Nephron (organoid): ENCODE measurements around the gene SSBP3.
A peak's percentile ranks its signal among the peaks of the same experiment; 100 is the strongest.

Source experiments
- H3K27ac Mint-ChIP-seq, 3 experiments: 2 replicates each; pipeline ENCODE4 v1.8.0; 2020; ENCODE audit warnings: mixed read lengths in 3 of 3, mild to moderate bottlenecking in 2 of 3, moderate library complexity in 1 of 3
- H3K27me3 Mint-ChIP-seq: 2 replicates; pipeline ENCODE4 v1.8.0; 2021; ENCODE audit warnings: low read depth, mild to moderate bottlenecking, moderate library complexity, mixed read lengths
- H3K36me3 Mint-ChIP-seq: 2 replicates; pipeline ENCODE4 v1.8.0; 2020; ENCODE audit warnings: low read depth, mixed read lengths
- H3K4me1 Mint-ChIP-seq: 2 replicates; pipeline ENCODE4 v1.8.0; 2020; ENCODE audit warnings: mixed read lengths
- H3K4me3 Mint-ChIP-seq, 3 experiments: 2 replicates each; pipeline ENCODE4 v1.8.0; 2020; ENCODE audit warnings: mild to moderate bottlenecking in 3 of 3, mixed read lengths in 3 of 3, moderate library complexity in 2 of 3
- H3K9me3 Mint-ChIP-seq: 2 replicates; pipeline ENCODE4 v1.8.0; 2020; ENCODE audit warnings: mixed read lengths
- CTCF ChIP-seq, 3 experiments: fragments of 200-600 bp; sonication (generic); IDR thresholded peaks; one replicate each; pipeline ENCODE4 v1.5.0; 2021; ENCODE audit warnings: antibody characterized with exemption in 3 of 3; ENCODE audit not compliant: unreplicated experiment in 3 of 3

The SSBP3 gene

GRCh38 chr1:54381524-54381923 lies 24.7 kb downstream of the SSBP3 start:
- Mint-ChIP-seq H3K36me3 (peaks cover 51% of the 10 kb centered on the region), H3K9me3 (no peaks in the 10 kb centered on the region), H3K27ac (peak overlapping the region in 1 of 3 experiments; percentile 53), H3K27me3 (no peaks in the 10 kb centered on the region), H3K4me1 (peaks cover 52% of the 10 kb centered on the region), H3K4me3 (no peak overlapping the region)
- no peak for TF ChIP-seq CTCF (IDR thresholded peaks at IDR 0.05; ENCODE audit: unreplicated experiment in 3 of 3)

GRCh38 chr1:54380290-54380882 lies 25.8 kb downstream of the SSBP3 start:
- TF ChIP-seq CTCF (IDR thresholded peaks at IDR 0.05; ENCODE audit: unreplicated experiment in 3 of 3) = no peak
- Mint-ChIP-seq H3K27ac (peak overlapping the region; percentile 66 to 96 (median 70)), H3K4me1 (peaks cover 53% of the 10 kb centered on the region), H3K27me3 (no peaks in the 10 kb centered on the region), H3K4me3 (no peak overlapping the region), H3K9me3 (no peaks in the 10 kb centered on the region), H3K36me3 (peaks cover 48% of the 10 kb centered on the region)

GRCh38 chr1:54379555-54380289 lies 26.5 kb downstream of the SSBP3 start:
- peaks cover 44% of the 10 kb centered on the region for H3K36me3 Mint-ChIP-seq
- H3K27me3 Mint-ChIP-seq = no peaks in the 10 kb centered on the region
- peak overlapping the region; percentile 79 to 96 (median 93) for H3K27ac Mint-ChIP-seq
- H3K4me3 Mint-ChIP-seq = no peak overlapping the region
- H3K9me3 Mint-ChIP-seq = no peaks in the 10 kb centered on the region
- no peak for TF ChIP-seq CTCF (IDR thresholded peaks at IDR 0.05; ENCODE audit: unreplicated experiment in 3 of 3)
- H3K4me1 Mint-ChIP-seq = peaks cover 53% of the 10 kb centered on the region

- Mint-ChIP-seq H3K27ac (peak overlapping the region; percentile 79 to 96 (median 93)), H3K36me3 (peaks cover 37% of the 10 kb centered on the region), H3K27me3 (no peaks in the 10 kb centered on the region), H3K9me3 (no peaks in the 10 kb centered on the region), H3K4me3 (peak overlapping the region in 2 of 3 experiments; percentile 5 to 63), H3K4me1 (peaks cover 57% of the 10 kb centered on the region)
- TF ChIP-seq CTCF (IDR thresholded peaks at IDR 0.05; ENCODE audit: unreplicated experiment in 3 of 3) = no peak
Measured at GRCh38 chr1:54378874-54379554, 27.2 kb downstream of the SSBP3 start.

GRCh38 chr1:54378157-54378873 lies 27.9 kb downstream of the SSBP3 start:
- Mint-ChIP-seq H3K4me1 (peaks cover 61% of the 10 kb centered on the region), H3K27ac (peak overlapping the region; percentile 79 to 96 (median 93)), H3K36me3 (peaks cover 33% of the 10 kb centered on the region), H3K27me3 (no peaks in the 10 kb centered on the region), H3K4me3 (peak overlapping the region in 2 of 3 experiments; percentile 35 to 63), H3K9me3 (no peaks in the 10 kb centered on the region)
- no peak for TF ChIP-seq CTCF (IDR thresholded peaks at IDR 0.05; ENCODE audit: unreplicated experiment in 3 of 3)
